ENCODE results near the gene OTOG.

Gene OTOG

GRCh38 chr11:17547051-17547577, at the start of gene OTOG:
TSS of gene OTOG (plus strand) at chr11:17547259. CDS start at chr11:17547373, 114 bp downstream.
- no peak for DNase-seq

- DNase-seq, result no peak
These were observed 49.0 kb upstream of the OTOG start for GRCh38 chr11:17498058-17498457.

GRCh38 chr11:17498475-17498874, 48.6 kb upstream of the OTOG start:
- no peak for DNase-seq

GRCh38 chr11:17500673-17501072, 46.4 kb upstream of the OTOG start:
- no peak for DNase-seq

GRCh38 chr11:17502630-17503029, 44.4 kb upstream of the OTOG start:
- DNase-seq, result no peak

GRCh38 chr11:17504330-17505107, 42.5 kb upstream of the OTOG start:
- peak; percentile 69 to 78 for DNase-seq

- DNase-seq, result no peak
These were observed 41.9 kb upstream of the OTOG start for GRCh38 chr11:17505146-17505545.

GRCh38 chr11:17506314-17506713, 40.7 kb upstream of the OTOG start:
- no peak for DNase-seq

- no peak for DNase-seq
These were observed 40.1 kb upstream of the OTOG start for GRCh38 chr11:17506942-17507341.

GRCh38 chr11:17507773-17508172, 39.3 kb upstream of the OTOG start:
- DNase-seq, result no peak

- no peak for DNase-seq
These were observed 38.8 kb upstream of the OTOG start for GRCh38 chr11:17508306-17508705.

GRCh38 chr11:17508791-17509190, 38.3 kb upstream of the OTOG start:
- no peak for DNase-seq

- DNase-seq, result no peak
These were observed 36.4 kb upstream of the OTOG start for GRCh38 chr11:17510507-17511206.

- no peak for DNase-seq
These were observed 35.5 kb upstream of the OTOG start for GRCh38 chr11:17511571-17511970.

- DNase-seq, result no peak
These were observed 35.0 kb upstream of the OTOG start for GRCh38 chr11:17512101-17512500.

- no peak for DNase-seq
These were observed 33.2 kb upstream of the OTOG start for GRCh38 chr11:17513853-17514252.

- DNase-seq, result no peak
These were observed 32.6 kb upstream of the OTOG start for GRCh38 chr11:17514476-17514875.

GRCh38 chr11:17515443-17516176, 31.4 kb upstream of the OTOG start:
- DNase-seq, result no peak

- DNase-seq, result peak; percentile 63 to 92
These were observed 30.4 kb upstream of the OTOG start for GRCh38 chr11:17516551-17517150.

- DNase-seq, result no peak
These were observed 29.9 kb upstream of the OTOG start for GRCh38 chr11:17517186-17517585.

- no peak for DNase-seq
These were observed 28.7 kb upstream of the OTOG start for GRCh38 chr11:17518366-17518765.

- peak; percentile 25 to 50 for DNase-seq
These were observed 27.8 kb upstream of the OTOG start for GRCh38 chr11:17519061-17519885.

All from hippocampal formation (tissue), 2 donors.